Colonic mucosa (tissue), 4 donors: ENCODE measurements around the gene OCEL1. TPM values are rescaled to one million over a fixed set of nuclear protein-coding genes. Genes with fewer than 3 reads are reported as not detected.

Experiments used
- DNase-seq: peaks from one replicate; pipeline ENCODE4 v3.0.0-alpha.2; 2020
- H3K27ac ChIP-seq: fragments of 200-600 bp; one replicate; pipeline ENCODE4 v1.8.0; 2021
- H3K27me3 ChIP-seq: fragments of 200-600 bp; one replicate; pipeline ENCODE4 v1.8.0; 2021
- H3K36me3 ChIP-seq: fragments of 200-600 bp; one replicate; pipeline ENCODE4 v1.8.0; 2021
- H3K4me1 ChIP-seq: fragments of 200-600 bp; one replicate; pipeline ENCODE4 v1.8.0; 2021; ENCODE audit warnings: mild to moderate bottlenecking
- H3K4me3 ChIP-seq: fragments of 200-600 bp; one replicate; pipeline ENCODE4 v1.8.0; 2021
- H3K9ac ChIP-seq, 2 donors: one replicate each; pipeline ENCODE4 v1.7.0; 2013; ENCODE audit warnings: control low read depth in 2 of 2, low read depth in 2 of 2, low read length in 2 of 2
- H3K9me3 ChIP-seq: fragments of 200-600 bp; one replicate; pipeline ENCODE4 v1.8.0; 2021
- CTCF ChIP-seq: fragments of 200-600 bp; IDR thresholded peaks from one replicate; pipeline ENCODE4 v1.8.0; 2022; ENCODE audit warnings: antibody characterized with exemption, mild to moderate bottlenecking
- intact Hi-C: fragments of 100-400 bp; cut with DNase I; formaldehyde crosslinking; loops from one replicate; pipeline ENCODE4 v1.14.1; 2022
- total RNA-seq, 2 donors: library from RNA; stranded (reverse); fragmentation: NEBNext Ultra II Directional in 1 of 2; extraction: Animal tissue kit (Norgen Biotek cat#: 25700) in 1 of 2; gene quantifications; one replicate each; pipeline ENCODE4 v1.2.1, GENCODE V29; 2021
- donor health status: healthy.
- donor health status: DM: no; HTN: no; CAD: no.
- donor health status: DM: no; HTN: no; CAD: no.

Gene OCEL1
- total RNA-seq, 2 donors from 2014 or later: 35.7 to 46.9 TPM

GRCh38 chr19:17229890-17230289 is 3.9 kb downstream of the OCEL1 start:
- Histone ChIP-seq H3K9me3 (no peaks in the 10 kb centered on the region), H3K9ac (no peak overlapping the region), H3K27ac (no peak overlapping the region), H3K27me3 (no peaks in the 10 kb centered on the region), H3K36me3 (peaks cover 9% of the 10 kb centered on the region), H3K4me3 (no peak overlapping the region), H3K4me1 (peaks cover 3% of the 10 kb centered on the region)
- no peak for DNase-seq
- intact Hi-C loops: no loop called here
- TF ChIP-seq CTCF: no peak

GRCh38 chr19:17232258-17232657 is 6.2 kb downstream of the OCEL1 start:
- Histone ChIP-seq H3K27ac (no peak overlapping the region), H3K27me3 (no peaks in the 10 kb centered on the region), H3K36me3 (peaks cover 9% of the 10 kb centered on the region), H3K4me3 (no peak overlapping the region), H3K9me3 (no peaks in the 10 kb centered on the region), H3K4me1 (peaks cover 17% of the 10 kb centered on the region), H3K9ac (no peak overlapping the region)
- intact Hi-C loops: no loop called here
- no peak for TF ChIP-seq CTCF
- DNase-seq: no peak

- TF ChIP-seq CTCF: no peak
- H3K4me1 ChIP-seq: peaks cover 21% of the 10 kb centered on the region
- intact Hi-C loops: no loop called here
- no peaks in the 10 kb centered on the region for H3K9me3 ChIP-seq
- DNase-seq: peak; percentile 81
- peak overlapping the region; percentile 60 for H3K4me3 ChIP-seq
- H3K36me3 ChIP-seq: peaks cover 9% of the 10 kb centered on the region
- H3K9ac ChIP-seq: peak overlapping the region; percentile 28 to 79
- no peaks in the 10 kb centered on the region for H3K27me3 ChIP-seq
- peak overlapping the region; percentile 85 for H3K27ac ChIP-seq
These were observed 8.9 kb downstream of the OCEL1 start for GRCh38 chr19:17234911-17235299.

GRCh38 chr19:17235300-17235970 is 9.4 kb downstream of the OCEL1 start:
- Histone ChIP-seq H3K9ac (peak overlapping the region; percentile 67 to 79), H3K27ac (peak overlapping the region; percentile 85), H3K36me3 (peaks cover 9% of the 10 kb centered on the region), H3K4me1 (peaks cover 26% of the 10 kb centered on the region), H3K9me3 (no peaks in the 10 kb centered on the region), H3K4me3 (peak overlapping the region; percentile 60), H3K27me3 (no peaks in the 10 kb centered on the region)
- intact Hi-C loops: no loop called here
- DNase-seq: peak; percentile 68
- no peak for TF ChIP-seq CTCF

- Histone ChIP-seq H3K9me3 (no peaks in the 10 kb centered on the region), H3K36me3 (peaks cover 9% of the 10 kb centered on the region), H3K4me1 (peaks cover 31% of the 10 kb centered on the region), H3K27me3 (no peaks in the 10 kb centered on the region), H3K4me3 (peak overlapping the region; percentile 60), H3K27ac (peak overlapping the region; percentile 85), H3K9ac (peak overlapping the region; percentile 67 to 79)
- no peak for TF ChIP-seq CTCF
- intact Hi-C loops: no loop called here
- peak; percentile 68 for DNase-seq
These were observed 10.1 kb downstream of the OCEL1 start for GRCh38 chr19:17235971-17236777.
